ENCODE measurements around the gene CPT1B. TPM values are rescaled to one million over a fixed set of nuclear protein-coding genes. Genes with fewer than 3 reads are reported as not detected.

Gene CPT1B
- total RNA-seq, 1 donor from 2014 or later, result 94.5 TPM

DNA sequence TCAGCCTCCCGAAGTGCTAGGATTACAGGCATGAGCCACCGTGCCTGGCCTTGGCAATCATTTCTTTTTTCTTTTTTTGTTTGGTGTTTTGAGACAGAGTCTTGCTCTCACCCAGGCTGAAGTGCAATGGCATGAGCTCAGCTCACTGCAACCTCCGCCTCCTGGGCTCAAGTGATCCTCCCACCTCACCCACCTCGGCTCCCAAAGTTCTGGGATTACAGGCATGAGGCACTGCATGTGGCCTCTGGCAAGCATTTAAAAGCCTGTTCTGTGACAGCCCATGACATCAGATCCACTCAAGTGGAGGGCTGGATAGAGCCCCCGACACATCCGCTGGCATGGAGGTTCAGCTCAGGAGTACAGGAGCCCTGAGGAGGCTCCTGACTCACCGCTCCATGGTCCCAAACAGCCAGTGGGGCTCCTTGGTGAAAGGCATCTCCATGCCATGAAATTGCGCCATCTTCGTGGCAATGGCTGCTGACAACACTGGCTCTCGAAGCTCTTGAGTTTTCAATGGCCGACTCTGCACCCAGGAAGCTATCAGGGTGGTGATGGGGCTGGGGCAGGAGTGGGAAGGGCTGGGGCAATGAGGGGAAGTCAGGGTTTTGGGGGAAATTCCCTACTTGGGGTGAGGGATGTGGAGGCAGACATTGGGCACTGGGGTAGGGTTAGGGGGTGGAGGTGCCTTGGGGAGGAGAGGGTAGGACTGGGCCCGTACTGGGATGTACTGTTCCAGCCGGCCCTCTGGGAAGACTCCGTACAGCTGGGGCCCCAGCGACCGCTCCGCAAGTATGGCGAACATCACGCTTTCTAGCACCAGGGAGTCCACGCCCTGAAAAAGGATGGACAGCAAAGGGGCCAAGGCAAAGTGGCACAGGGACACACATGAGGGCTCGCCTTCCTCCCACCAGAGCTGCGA, 3.1 kb upstream of the CPT1B start:
- Mint-ChIP-seq H3K36me3 (peaks cover 3% of the 10 kb centered on the region), H3K4me3 (peak overlapping the region; percentile 89), H3K9me3 (no peaks in the 10 kb centered on the region), H3K27ac (peak overlapping the region; percentile 79), H3K4me1 (ENCODE audit: unreplicated experiment) (peaks cover 6% of the 10 kb centered on the region), H3K27me3 (no peaks in the 10 kb centered on the region)
- DNase-seq (ENCODE audit: extremely low spot score, unreplicated experiment), result no peak
- no peak for TF ChIP-seq CTCF (conservative IDR thresholded peaks at IDR 0.05)

DNA sequence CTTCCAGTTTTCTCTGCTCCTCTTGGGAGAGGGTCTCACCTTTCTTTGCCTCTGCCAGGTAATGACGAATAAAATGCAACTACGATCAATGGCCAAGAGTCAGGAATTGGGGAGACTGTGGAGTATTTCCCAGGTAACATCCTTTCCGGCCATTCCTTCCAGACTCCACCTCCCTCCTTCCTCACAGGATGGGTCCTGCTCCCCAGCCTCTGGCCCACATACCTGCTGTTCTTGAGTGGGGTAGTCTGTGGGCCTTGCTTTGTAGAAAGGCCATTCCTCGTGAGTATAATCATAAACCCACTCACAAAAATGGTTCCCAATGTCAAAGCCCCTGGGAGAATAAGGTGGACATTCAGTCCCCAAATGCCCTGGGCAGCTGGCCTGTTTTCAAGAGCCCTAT, 1.5 kb upstream of the CPT1B start:
- no peak for TF ChIP-seq CTCF (conservative IDR thresholded peaks at IDR 0.05)
- H3K4me1 Mint-ChIP-seq (ENCODE audit: unreplicated experiment), result peaks cover 6% of the 10 kb centered on the region
- no peak overlapping the region for H3K27ac Mint-ChIP-seq
- H3K36me3 Mint-ChIP-seq, result peaks cover 3% of the 10 kb centered on the region
- no peaks in the 10 kb centered on the region for H3K27me3 Mint-ChIP-seq
- no peak overlapping the region for H3K4me3 Mint-ChIP-seq
- DNase-seq (ENCODE audit: extremely low spot score, unreplicated experiment), result no peak
- no peaks in the 10 kb centered on the region for H3K9me3 Mint-ChIP-seq

DNA sequence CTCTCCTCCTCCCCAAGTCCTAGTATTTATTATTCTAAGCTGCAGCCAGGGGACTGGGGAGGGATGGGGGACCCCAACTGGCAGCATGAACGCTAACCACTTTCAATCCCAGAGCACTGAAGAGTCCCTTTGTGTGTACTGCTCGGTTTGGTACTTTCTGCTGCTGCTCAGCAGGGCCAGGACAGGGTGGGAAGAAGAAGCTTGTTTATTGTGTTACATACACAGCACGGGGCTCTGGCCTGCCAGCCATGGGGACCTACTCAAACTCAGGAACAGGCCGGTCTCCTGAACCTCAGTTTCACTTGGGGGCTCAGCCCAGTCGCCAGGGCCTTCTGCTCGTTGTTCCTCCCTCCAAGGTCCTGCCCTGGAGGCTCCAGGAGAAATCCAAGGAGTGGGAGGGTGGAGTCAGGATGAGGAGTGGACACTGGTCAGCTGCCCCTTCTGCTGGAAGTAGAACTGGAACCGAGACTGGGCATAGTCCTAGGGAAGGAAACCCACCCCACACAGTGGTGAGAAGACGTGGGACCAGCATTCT, 616 bp upstream of the CPT1B start:
- no peak for DNase-seq (ENCODE audit: extremely low spot score, unreplicated experiment)
- H3K4me3 Mint-ChIP-seq, result no peak overlapping the region

DNA sequence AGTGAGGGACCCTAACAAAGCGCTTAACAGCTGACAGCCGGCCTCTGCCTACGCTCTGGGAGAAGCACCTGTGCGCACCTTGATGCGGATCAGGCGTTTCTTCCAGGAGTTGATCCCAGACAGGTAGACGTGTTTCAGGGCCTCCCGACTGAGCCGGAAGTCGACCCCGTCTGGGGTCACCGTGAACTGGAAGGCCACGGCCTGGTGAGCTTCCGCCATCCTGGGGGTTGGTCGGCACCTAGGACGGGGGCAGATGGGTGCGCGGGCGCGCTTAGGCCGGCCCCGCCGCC, 585 bp downstream of the CPT1B start:
- DNase-seq (ENCODE audit: extremely low spot score, unreplicated experiment), result no peak
- H3K36me3 Mint-ChIP-seq, result peaks cover 3% of the 10 kb centered on the region
- H3K4me1 Mint-ChIP-seq (ENCODE audit: unreplicated experiment), result no peaks in the 10 kb centered on the region
- no peaks in the 10 kb centered on the region for H3K9me3 Mint-ChIP-seq
- no peak overlapping the region for H3K27ac Mint-ChIP-seq
- no peak for TF ChIP-seq CTCF (conservative IDR thresholded peaks at IDR 0.05)
- no peak overlapping the region for H3K4me3 Mint-ChIP-seq
- H3K27me3 Mint-ChIP-seq, result no peaks in the 10 kb centered on the region

More for the DNA sequence above, 616 bp upstream of the CPT1B start:
- Mint-ChIP-seq H3K36me3 (peaks cover 3% of the 10 kb centered on the region), H3K9me3 (no peaks in the 10 kb centered on the region), H3K4me1 (ENCODE audit: unreplicated experiment) (peaks cover 6% of the 10 kb centered on the region), H3K27me3 (no peaks in the 10 kb centered on the region), H3K27ac (no peak overlapping the region)
- no peak for TF ChIP-seq CTCF (conservative IDR thresholded peaks at IDR 0.05)

DNA sequence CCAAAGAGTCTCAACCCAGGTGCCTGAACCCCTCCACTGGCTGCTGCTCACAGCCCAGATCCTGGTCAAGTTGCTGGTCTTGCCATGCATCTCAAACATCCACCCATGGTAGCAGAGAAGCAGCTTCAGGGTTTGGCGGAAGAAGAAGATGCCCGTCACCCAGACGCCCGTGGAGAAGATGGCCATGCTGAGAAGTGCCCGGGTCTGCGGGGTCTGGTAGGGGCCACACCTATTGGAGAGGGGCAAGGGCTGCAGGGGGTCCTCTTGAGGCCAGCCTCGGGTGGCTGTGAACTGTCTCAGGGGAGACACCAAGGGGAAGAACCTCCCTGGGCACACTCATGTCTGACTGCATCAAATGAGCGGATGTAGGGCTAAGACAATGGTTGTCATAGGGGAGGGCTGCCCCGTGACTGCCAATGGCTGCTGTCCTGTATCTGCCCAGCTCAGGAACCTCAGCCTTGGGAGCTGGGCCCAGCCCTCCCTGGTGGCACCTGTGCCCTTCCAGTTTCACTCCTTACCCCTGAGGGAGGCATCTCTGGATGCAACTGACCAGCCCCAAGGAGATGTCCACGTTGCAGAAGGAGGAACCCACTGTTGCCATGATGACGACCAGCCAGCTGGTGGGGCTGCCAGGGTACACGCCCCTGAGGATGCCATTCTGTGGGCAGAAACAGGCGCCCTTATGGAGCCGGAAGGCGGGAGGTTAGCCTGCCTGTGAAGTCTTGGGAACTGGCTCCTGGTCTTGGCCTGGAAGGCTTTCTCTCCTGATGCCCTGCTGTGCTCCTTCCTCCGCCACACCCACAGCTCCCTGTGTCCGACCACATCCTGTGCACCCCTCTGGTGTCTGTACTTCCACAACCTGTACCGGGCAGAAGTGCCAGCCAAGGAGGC, 1.2 kb downstream of the CPT1B start:
- no peak overlapping the region for H3K4me3 Mint-ChIP-seq
- peaks cover 3% of the 10 kb centered on the region for H3K36me3 Mint-ChIP-seq
- no peaks in the 10 kb centered on the region for H3K27me3 Mint-ChIP-seq
- no peaks in the 10 kb centered on the region for H3K9me3 Mint-ChIP-seq
- H3K4me1 Mint-ChIP-seq (ENCODE audit: unreplicated experiment), result no peaks in the 10 kb centered on the region
- TF ChIP-seq CTCF (conservative IDR thresholded peaks at IDR 0.05), result no peak
- H3K27ac Mint-ChIP-seq, result no peak overlapping the region
- no peak for DNase-seq (ENCODE audit: extremely low spot score, unreplicated experiment)
